Forelimb muscle (tissue), 1 donor: ENCODE data around the gene DIP2B. TPM values are rescaled to one million over a fixed set of nuclear protein-coding genes. Genes with fewer than 3 reads are reported as not detected.

Source experiments
- DNase-seq: peaks from one replicate; pipeline ENCODE4 v3.0.0-alpha.2; 2013; ENCODE audit warnings: low read depth
- polyA plus RNA-seq: library from polyadenylated mRNA; unstranded; fragments of 120-200 nt; gene quantifications from one replicate; pipeline ENCODE4 v1.2.1, GENCODE V29; 2013; ENCODE audit not compliant: insufficient read length

Gene DIP2B
- polyA plus RNA-seq, 1 donor = 15.2 TPM

DNA sequence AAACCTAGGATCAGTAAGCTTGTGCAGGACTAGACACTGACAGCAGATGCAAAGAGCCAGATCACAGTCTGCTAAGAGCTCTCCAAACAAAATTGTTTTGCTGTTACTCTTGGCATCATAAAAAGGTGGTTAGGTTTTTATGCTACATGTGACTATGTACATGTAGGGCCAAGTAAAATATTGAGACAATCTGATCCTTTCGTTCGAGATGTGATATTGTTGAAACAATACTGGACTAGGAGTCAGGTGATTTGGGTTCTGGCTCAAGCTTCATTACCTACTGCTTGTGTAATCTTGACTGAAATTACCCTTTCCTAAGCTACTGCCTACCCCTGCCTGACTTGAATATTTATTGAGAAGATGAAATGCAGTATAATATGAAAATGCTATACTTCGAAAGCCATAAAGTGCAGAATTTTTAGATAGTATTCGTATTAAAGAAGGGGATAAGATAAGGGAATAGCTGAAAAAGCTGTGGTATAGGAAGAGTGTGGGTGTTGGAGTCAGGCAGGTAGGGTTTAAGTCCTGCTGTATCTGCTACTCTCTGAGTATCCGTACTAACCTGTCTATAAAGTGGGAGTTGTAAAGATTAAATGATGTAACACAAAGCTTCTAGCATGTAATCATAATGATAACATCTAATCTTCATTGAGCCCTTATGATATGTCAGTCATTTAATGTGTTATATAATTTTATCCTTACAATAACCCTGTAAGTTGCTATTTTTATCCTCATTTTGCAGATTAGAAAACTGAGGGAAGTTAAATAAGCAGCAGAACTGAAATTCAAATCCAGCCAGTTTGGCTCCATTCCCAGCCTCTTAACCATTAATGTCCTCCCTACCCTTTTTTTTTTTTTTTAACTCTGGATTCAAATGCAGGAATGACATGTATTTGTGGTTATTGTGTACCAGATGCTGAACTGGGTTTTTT lies 220.5 kb downstream of the DIP2B start:
- no peak for DNase-seq

- DNase-seq = no peak
Measured at GRCh38 chr12:50727466-50727865, 222.7 kb downstream of the DIP2B start.

GRCh38 chr12:50728417-50728816 lies 223.6 kb downstream of the DIP2B start:
- no peak for DNase-seq

DNA sequence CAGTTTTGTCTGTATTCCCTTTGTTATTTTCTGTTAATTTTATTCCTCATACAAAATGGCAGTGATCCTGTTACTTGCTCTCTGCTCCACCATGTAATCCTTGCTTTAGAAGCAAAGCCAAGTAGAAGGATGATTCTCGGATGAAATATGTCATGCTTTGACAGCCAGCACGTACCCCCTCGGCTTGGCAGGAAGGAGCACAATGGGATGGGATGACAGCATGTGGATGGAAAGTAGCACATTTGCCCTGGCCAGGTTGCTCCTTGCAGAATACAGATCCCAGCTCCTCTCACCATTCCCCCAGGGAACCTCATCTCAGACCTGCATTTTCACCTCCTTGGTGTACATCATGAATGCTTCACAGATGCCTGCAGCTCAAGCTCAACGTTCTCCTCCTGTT lies 224.1 kb downstream of the DIP2B start:
- no peak for DNase-seq

DNA sequence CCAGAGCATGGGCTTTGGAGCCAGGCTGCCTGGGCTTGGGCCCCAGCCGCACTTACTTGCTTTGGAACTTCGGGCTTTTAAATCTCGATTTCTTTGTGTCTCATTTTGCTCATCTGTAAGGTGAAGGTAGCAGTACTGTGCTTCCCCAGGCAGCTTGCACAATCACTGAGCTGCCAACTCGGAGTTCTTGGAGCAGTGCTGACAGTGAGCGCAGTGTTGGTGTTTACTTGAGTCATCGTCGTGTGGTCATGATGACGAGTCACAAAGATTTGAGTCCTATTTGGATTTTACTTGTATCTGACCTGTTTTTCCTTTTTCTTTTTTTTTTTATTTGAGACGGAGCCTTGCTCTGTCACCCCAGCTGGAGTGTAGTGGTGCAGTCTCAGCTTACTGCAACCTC lies 227.8 kb downstream of the DIP2B start:
- DNase-seq = no peak

GRCh38 chr12:50733706-50734105 lies 228.9 kb downstream of the DIP2B start:
- DNase-seq = no peak

DNA sequence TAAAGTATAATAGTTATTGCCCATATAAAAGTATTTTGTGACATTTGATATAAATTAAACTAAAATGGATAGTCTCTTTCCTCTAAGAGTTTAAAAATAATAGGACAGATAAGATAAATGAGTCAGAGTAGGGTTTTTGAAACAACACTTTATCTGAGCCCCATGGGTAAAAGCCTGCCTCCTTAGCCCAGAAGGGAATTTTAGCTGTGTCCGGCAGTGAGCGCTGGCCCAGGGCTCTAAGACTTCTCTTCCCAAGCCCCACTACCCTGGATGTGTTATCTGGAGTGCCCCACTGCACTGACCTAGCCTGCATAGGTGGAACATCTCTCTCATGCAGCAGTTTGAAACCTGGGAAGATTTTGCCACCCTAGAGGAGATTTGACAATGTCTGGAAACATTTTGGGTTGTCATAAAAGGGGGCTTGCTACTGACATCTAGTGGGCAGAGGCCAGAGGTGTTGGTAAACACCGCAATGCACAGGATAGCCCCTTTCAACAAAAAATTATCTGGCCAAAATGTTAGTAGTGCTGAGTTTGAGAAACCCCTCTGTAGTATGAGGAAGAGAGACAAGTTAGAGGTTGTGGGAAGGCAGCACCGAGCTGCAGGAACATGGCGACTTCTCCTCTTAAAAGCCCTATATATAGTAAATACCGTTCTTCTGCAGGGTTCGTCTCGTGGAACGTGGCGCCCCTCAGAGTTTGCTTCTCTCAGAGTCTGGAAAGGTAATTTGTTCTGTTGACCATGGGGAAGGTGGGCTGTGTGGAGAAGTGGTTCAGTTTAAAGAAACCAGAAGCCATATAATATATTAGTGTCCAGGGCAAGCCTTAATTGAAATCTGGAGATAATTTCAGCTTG lies 229.9 kb downstream of the DIP2B start:
- peak; percentile 6 for DNase-seq

GRCh38 chr12:50739611-50740010 lies 234.8 kb downstream of the DIP2B start:
- no peak for DNase-seq

GRCh38 chr12:50740307-50740706 lies 235.5 kb downstream of the DIP2B start:
- DNase-seq = no peak

- no peak for DNase-seq
Measured at GRCh38 chr12:50742776-50743175, 238.0 kb downstream of the DIP2B start.

- no peak for DNase-seq
Measured at GRCh38 chr12:50745861-50746260, 241.1 kb downstream of the DIP2B start.

DNA sequence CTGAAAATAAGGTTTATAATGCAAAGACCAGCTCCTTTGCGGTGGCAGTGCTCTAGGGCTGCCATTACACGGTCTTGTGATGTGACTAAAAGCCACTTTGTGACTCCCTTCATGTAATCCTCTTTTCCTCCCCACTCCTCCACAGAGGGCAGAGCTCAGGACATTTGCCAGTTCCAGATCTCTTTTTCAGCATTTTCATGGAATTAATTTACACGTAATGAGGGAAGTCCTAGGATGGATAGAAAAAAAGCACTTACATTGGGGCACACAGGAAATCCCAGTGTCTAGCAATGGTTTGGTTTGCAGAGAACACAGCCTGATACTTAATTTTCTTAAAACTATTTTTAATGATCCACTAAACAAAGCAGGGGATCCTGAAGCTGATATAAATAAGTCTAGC lies 241.6 kb downstream of the DIP2B start:
- DNase-seq = no peak

DNA sequence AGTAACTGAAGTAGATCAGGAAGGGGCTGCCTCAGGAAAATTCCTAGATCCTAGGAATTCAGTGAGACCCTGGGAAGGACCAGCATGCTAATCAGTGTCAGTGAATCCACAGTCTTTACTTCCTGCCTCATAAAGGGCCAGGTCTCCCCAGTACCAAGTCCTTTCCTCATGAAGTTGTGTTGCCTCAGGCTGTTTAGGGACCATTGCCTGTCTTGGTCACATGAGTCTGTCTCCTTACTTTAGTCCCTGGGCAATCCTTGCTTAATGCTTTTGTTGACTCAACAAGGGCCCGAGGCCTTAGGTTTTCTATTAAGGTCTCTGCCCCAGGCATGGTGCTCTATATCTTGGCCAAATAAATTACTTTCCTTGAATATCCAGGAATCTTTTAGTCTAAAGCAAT lies 243.0 kb downstream of the DIP2B start:
- DNase-seq = no peak

DNA sequence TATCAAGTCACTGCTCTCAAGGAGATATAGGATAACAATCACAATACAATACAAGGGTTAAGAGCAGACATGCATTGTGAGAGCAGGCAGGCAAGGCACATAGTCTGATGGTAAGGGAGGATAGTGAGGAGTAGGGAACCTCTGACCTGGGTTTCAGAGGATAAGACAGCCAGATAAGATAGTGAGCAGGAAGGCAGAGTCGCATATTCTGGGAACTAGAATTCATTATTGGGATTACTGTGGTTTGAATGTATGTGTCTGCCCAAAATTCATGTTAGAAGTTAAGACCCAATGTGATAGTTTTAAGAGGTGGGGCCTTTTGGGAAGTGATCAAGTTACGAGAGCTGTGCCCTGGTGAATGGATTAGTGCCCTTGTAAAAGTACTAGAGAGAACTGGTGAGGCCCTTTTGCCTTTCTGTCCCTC lies 244.7 kb downstream of the DIP2B start:
- no peak for DNase-seq

- DNase-seq = no peak
Measured at GRCh38 chr12:50750366-50750765, 245.6 kb downstream of the DIP2B start.

DNA sequence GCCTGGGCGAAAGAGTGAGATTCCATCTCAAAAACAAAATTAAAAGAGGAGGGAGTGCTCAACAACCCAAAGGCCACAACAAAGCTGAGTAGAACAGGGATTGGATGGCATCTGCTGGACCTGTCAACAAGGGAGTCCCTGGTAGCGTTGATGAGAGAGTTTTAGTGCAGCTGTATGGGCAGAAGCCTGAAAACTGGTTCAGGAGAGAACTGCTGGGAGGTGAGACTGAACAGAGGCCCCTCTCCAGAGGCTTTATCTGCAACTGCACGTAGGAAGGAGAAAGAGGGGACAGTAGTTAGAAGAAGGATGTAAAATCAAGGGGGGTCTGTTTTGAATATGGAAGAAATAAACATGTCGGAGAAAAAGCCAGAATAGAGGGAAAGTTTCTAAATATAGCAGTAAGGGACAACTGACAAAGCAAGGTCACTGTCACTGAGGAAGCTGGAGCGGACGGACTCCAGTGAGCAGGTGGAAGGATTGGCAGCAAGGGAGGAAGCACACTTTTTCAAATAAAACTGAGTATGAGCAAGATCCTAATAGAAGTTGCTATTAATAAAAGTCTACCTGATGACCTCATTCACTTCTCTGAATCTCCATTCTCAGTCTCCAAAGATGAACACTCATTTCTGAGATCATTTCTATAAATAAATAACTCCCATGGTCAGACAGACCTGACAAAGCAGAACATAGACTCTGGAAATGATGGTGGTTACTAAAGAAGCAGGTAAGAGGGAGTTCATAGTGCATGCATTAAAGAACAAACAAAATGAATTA lies 247.3 kb downstream of the DIP2B start:
- no peak for DNase-seq

- DNase-seq = no peak
Measured at GRCh38 chr12:50753232-50753769, 248.5 kb downstream of the DIP2B start.

GRCh38 chr12:50763639-50764285 lies 259.0 kb downstream of the DIP2B start, which contains the start of gene ATF1:
Gene ATF1, plus strand, starts transcription at chr12:50764101. Its CDS starts 16,045 bp downstream, at chr12:50780146.
- DNase-seq = peak; percentile 71

DNA sequence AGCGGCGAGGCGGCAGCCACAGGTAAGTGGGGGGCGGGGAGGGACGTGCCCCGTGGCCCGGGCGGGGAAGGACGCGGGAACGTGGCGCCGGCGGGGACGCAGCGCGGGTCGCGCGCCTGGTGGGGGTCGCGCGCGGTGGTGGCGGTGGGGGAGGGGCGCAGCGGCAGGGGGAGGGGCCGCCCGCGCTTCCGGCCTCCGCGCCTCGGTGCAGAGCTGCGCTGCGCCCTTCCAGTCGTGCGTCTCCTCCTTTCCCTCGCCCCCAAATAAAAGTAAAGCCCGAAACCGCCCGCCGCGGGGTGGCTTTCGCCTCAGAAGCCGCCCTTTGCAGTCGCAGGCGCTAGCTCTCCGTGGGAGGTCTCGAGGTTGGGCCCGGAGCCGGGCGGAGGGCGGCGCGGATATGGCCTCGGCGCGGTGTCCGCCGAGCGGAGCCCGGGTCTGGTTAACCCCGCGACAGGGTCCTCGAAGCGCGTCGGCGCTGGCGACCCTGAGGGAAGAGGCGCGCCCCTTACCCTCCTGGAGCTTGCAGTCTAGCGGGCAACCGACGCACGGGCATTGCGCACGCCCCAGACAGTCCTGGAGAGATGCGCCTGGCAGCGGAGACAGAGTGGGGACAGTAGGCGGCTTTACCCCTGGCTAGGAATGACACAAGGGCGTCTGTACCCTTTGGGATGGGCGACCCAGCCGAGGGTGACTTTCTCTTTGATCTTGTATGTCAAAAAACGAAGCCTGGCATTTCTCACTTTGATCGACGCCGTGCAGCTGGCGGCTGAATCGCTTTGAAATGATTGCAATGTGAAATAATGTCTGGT lies 259.7 kb downstream of the DIP2B start:
- peak; percentile 1 for DNase-seq
